Activated CD8-positive, alpha-beta memory T cell treated with anti-CD3 and anti-CD28 coated beads, Interleukin-2, amount 50 U/mL, for 48 hours (primary cell): ENCODE results near the gene CTSS.
"Not testable (repeated sequence)": the region's sequence is repeated elsewhere in the genome, so short reads cannot be mapped to it uniquely, and the experiment has no call there.

ENCODE experiments used
- DNase-seq: peaks from one replicate; pipeline ENCODE4 v3.0.0-alpha.2; 2020

The CTSS gene

GRCh38 chr1:150772326-150772725 lies 6.7 kb upstream of the CTSS start:
- DNase-seq: no peak

GRCh38 chr1:150767704-150768103 lies 2.1 kb upstream of the CTSS start:
- not testable (repeated sequence) for DNase-seq

GRCh38 chr1:150765977-150766301 lies 361 bp upstream of the CTSS start:
- DNase-seq: not testable (repeated sequence)

GRCh38 chr1:150764617-150765101 lies 919 bp downstream of the CTSS start:
- DNase-seq: no peak

- DNase-seq: no peak
Observed at GRCh38 chr1:150763018-150763417, 2.6 kb downstream of the CTSS start.

GRCh38 chr1:150762552-150762951 lies 3.0 kb downstream of the CTSS start:
- no peak for DNase-seq

- DNase-seq: no peak
Observed at GRCh38 chr1:150761801-150762200, 3.8 kb downstream of the CTSS start.

- DNase-seq: no peak
Observed at GRCh38 chr1:150760013-150760412, 5.6 kb downstream of the CTSS start.

GRCh38 chr1:150753416-150753815 lies 12.2 kb downstream of the CTSS start:
- DNase-seq: no peak

- DNase-seq: no peak
Observed at GRCh38 chr1:150751443-150751842, 14.1 kb downstream of the CTSS start.

- DNase-seq: no peak
Observed at GRCh38 chr1:150749720-150750311, 15.8 kb downstream of the CTSS start.

- DNase-seq: no peak
Observed at GRCh38 chr1:150748878-150749719, 16.5 kb downstream of the CTSS start.

GRCh38 chr1:150730130-150730721 lies 35.4 kb downstream of the CTSS start:
- DNase-seq: no peak

GRCh38 chr1:150724336-150724735 lies 41.2 kb downstream of the CTSS start:
- DNase-seq: no peak

GRCh38 chr1:150720703-150721102 lies 44.9 kb downstream of the CTSS start, which contains the start of gene HORMAD1:
Gene HORMAD1, minus strand, starts transcription at chr1:150720895. Its CDS starts 1,390 bp downstream, at chr1:150719505.
- no peak for DNase-seq

- DNase-seq: no peak
Observed at GRCh38 chr1:150720098-150720497, 45.5 kb downstream of the CTSS start.

GRCh38 chr1:150718225-150718891 lies 47.2 kb downstream of the CTSS start:
- no peak for DNase-seq

- DNase-seq: not testable (repeated sequence)
Observed at GRCh38 chr1:150709031-150709430, 56.5 kb downstream of the CTSS start.

GRCh38 chr1:150708595-150708994 lies 57.0 kb downstream of the CTSS start:
- DNase-seq: no peak

GRCh38 chr1:150706091-150706490 lies 59.5 kb downstream of the CTSS start:
- no peak for DNase-seq

GRCh38 chr1:150703427-150703826 lies 62.2 kb downstream of the CTSS start:
- no peak for DNase-seq

- peak; percentile 84 for DNase-seq
Observed at GRCh38 chr1:150696995-150697927, 68.3 kb downstream of the CTSS start, which contains the start of gene GOLPH3L. Gene GOLPH3L, minus strand, starts transcription at chr1:150697154. Its CDS starts 2,316 bp downstream, at chr1:150694838.
